T47D (cell line): ENCODE measurements around the gene AFG3L2.
"Not testable (repeated sequence)": the region's sequence is repeated elsewhere in the genome, so short reads cannot be mapped to it uniquely, and the experiment has no call there.

ENCODE experiments used
- DNase-seq, 2 experiments: peaks; one replicate each; pipeline versions ENCODE4 v3.0.0 to v3.0.0-alpha.2; 2011 to 2012; ENCODE audit warnings: low read depth in 1 of 2, low spot score in 1 of 2
- JUND ChIP-seq: IDR thresholded peaks from 2 replicates; pipeline ENCODE4 v1.6.1; 2012; ENCODE audit warnings: low read depth
- in situ Hi-C: cut with HindIII; loops from 2 replicates; pipeline ENCODE4 v1.10.0; 2016; ENCODE audit warnings: low sequenced_read_pairs, low pct_unique_long_range_greater_than_20kb

Gene AFG3L2

DNA sequence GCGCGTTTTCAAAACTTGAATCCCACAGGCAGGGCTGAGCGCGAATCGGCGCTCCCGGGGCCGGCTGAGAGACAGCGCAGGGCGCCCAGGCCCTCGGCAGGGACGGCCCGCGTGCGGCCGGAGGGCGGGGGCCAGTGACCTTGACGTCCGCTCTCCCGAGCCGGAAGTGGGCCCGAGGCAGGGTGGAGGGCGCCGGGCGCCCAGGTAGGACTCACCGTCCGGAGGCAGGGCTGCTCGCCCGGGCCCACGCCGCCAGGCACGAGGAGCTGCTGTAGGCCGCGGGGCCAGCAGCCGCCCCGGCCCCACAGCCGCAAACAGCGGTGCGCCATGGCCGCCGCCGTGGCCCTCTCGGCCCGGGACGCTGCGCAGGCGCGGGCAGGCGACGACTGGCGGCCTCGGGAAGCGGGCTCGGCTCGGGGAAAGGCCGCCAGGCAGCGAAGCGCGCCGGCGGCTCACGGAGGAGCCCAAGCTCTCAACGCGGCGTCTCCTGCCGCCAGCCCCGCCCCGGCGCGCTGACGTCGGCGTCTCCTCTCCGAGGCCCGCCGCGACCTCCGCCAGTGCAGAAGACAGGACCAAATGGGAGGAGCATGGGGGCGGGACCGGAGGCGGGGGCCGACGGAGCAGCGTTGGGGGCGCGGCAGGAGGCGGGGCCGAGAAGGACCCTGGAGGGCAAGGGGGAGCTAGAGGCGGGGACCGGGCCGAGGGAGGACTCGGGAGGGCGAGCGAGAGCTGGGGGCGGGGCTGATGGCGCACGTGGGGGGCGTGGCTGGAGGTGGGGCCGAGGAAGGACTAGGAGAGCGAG is at the start of gene AFG3L2:
Gene AFG3L2, minus strand, starts transcription at position 474 of the 802 bp plus-strand sequence. Its CDS starts 145 bp downstream, at position 329.
- DNase-seq, result peak; percentile 80 to 98
- in situ Hi-C loops, result no loop called here
- TF ChIP-seq JUND, result no peak

DNA sequence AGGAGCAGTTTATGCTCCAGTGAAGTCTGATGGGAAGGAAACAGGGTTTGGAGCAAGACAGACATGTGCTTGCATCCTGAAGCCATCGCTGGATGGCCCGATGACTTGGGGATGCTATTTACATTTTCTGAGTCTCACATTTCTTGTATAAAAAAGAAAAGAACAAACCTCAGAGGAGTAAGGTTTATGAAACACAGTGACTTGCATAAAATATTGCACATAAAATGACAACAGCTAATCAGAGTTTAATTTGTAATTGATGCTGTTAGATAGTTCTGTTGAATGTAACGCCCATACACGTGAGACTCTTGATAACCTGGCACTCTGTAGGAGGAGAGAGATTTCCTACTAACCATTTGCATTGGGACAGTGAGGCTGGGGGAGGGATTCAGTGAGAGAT is 47.2 kb upstream of the AFG3L2 start:
- in situ Hi-C loops, result no loop called here
- no peak for TF ChIP-seq JUND
- DNase-seq, result no peak

DNA sequence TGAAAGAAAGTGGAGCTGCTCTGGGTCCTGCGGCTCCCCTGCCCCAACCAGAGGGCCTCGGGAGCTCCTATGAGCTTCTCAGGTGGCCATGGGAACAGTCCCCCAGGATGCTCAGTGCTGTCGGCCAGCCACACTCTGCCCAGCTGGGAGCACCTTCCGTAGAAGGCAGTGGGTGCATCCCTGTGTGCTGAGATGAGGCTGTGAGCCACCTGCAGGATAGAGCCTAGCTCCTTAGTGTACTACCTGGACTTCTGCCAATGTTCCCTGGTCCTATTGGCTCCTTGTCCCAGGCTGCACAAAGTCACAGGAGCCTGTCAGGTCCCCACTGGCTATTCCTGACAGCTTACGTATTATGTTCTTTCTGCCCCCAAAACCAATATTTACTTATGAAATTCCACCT is 46.8 kb upstream of the AFG3L2 start:
- DNase-seq, result peak; percentile 41 to 79
- in situ Hi-C loops, result no loop called here
- TF ChIP-seq JUND, result no peak

DNA sequence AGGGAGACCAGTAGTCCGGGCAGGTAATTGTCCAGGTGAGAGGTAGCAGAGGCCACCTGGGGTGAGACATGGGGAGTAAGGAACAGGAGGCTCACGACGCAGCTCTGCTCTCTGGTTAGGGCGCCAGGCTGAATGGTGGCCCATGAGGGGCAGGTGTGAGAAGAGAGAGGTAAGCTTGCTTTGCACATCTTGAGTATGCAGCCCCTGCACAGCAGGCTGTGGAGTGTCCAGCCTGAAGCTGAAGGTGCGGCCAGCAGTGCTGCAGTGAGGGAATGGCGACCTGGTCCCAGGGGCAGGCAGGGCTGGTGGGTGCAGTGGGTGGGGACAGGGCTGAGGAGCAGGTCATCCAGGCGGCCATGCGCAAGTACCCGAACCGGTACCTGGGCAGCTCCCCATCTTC is 46.4 kb upstream of the AFG3L2 start:
- no peak for TF ChIP-seq JUND
- DNase-seq, result no peak
- in situ Hi-C loops, result no loop called here

DNA sequence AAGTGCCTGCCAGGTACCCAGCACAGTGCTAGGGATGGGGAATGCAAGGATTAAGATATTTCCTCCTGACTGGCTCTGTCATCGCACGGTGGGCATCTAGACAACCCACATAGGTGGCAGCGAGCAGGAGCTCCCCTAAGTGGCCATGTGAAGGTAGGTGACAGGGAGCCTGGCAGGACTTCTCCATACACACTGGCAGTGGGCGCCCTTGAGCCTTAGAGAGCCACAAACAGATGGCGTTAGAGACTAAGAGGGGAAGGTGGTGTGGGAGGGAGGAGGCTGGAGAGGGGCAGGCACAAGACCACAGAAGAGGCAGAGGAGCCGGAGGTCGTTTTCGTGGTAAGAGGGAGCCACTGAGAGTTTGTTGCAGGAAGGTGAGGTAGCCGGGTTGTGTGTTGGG is 45.9 kb upstream of the AFG3L2 start:
- in situ Hi-C loops, result no loop called here
- TF ChIP-seq JUND, result no peak
- DNase-seq, result peak in 1 of 2 experiments; percentile 55

DNA sequence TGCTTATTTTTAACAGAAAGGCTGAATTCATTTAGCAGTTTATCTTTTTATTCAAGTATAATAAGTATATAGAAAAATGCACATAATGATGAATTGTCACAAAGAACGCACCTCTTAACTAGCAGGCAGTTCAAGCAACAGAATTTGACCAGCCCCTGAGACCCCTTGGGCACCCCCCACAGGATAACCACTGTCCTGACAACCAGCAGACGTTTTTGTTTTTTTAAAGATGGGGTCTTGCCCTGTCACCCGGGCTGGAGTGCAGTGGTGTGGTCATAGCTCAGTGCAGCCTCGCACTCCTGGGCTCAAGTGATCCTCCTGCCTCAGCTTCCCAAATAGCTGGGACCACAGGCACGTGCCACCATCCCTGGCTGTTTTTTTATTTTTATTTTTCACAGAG is 44.7 kb upstream of the AFG3L2 start:
- in situ Hi-C loops, result no loop called here
- no peak for TF ChIP-seq JUND
- DNase-seq, result no peak

DNA sequence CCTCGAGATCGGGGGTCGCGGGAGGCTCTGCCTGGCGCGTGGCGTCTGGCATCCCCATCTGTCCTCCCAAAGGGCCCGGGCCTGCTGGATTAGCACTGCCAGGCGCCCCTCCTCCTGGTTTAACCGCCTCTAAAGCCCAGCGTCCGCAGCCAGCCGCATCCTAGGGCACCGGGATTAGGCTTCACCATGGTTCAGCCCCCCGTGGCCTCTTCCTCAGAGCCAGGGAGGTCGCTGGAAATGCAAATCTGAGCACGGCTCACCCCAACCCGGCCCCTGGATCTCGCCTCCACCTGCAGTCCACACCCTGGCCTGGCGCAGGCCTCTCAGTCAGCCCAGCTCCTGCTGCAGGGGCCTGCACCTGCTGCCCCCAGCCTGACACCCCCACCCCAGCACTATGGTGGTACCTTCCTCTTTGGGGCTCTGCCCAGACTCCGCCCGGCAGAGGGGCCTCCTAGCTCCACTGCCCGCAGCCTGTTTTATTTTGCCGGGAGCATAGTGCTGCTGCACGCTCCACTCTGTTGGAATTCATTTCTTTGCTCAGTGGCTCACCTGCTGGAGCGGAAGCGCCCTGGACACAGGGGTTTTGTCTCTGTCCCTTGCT is 43.9 kb upstream of the AFG3L2 start:
- TF ChIP-seq JUND, result no peak
- no peak for DNase-seq
- in situ Hi-C loops, result no loop called here

DNA sequence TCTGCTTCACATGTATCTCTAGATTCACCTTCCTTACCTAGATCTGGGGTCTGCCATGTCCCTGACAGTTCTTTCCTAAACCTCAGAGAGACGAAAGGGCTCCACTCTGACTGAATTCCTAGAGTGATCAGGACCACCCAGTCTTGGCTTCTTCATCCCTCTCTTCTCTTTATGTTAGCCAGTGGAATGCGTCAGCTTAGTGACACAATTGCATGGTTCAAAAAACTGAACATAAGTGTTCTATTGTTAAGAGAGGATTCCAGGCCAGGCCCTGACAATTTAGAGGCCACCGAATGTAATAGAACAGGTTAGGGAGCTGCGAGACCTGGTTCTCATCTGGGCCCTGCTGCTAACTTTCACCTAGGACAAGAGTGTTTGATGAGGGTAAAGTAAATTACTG is 40.7 kb upstream of the AFG3L2 start:
- DNase-seq, result no peak
- in situ Hi-C loops, result no loop called here
- TF ChIP-seq JUND, result no peak

DNA sequence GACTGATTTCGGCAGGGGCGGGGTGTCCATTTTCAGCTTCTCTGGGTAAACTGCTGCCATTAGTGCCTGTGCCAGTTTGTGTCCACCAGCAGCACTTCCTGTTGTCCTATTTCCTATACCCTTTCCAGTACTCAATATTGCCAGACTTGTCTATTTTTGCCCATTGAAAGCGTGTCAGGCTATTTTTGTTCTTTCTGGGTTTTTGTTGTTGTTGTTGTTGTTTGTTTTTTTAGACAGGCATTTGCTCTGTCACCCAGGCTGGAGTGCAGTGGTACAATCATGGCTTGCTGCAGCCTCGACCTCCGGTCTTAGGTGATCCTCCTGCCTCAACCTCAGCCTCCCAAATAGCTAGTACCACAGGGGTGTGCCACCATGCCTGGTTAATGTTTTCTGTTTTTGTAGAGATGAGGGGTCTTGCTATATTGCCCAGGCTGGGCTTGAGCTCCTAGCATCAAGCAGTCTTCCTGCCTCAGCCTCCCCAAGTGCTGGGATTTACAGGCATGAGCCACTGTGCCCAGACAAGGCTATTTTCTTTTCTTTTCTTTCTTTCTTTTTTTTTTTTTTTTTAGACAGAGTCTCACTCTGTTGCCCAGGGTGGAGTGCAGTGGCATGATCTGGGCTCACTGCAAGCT is 39.2 kb upstream of the AFG3L2 start:
- in situ Hi-C loops, result no loop called here
- DNase-seq, result no peak

DNA sequence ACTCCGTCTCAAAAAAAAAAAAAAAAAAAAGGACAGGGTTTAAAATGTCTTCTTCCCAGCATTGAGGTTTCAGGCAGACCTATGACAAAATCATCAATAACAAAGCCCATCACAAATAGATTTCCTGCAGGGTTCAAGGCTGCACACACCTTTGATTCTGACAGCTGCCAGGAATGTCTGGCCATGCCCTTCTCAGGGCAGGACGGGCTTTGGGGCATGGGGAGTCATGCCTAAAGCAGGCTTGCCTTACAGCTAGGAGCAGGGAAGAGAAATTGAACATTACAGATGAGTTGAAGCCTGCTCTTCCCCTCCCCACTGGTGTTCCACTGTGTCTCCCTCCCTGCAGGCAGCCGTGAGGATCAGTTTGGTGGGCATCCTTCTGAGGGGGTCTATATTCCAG is 34.4 kb upstream of the AFG3L2 start:
- no peak for DNase-seq
- TF ChIP-seq JUND, result no peak
- in situ Hi-C loops, result no loop called here

More for the DNA sequence above, 39.2 kb upstream of the AFG3L2 start:
- TF ChIP-seq JUND, result no peak

DNA sequence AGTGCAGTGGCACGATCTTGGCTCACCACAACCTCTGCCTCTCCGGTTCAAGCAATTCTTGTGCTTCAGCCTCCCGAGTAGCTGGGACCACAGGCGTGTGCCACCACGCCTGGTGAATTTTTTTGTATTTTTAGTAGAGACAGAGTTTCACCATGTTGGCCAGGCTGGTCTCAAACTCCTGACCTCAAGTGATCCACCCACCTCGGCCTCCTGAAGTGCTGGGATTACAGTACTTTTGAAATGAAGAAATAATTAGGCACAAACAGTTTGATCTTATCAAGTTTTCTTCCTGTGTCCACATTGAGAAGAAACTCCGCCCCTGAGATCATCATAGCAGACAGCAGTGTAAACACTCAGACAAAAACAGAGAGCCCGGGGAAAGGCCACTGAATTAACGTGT is 33.7 kb upstream of the AFG3L2 start:
- peak in 1 of 2 experiments; percentile 62 for DNase-seq
- in situ Hi-C loops, result not testable (repeated sequence)

DNA sequence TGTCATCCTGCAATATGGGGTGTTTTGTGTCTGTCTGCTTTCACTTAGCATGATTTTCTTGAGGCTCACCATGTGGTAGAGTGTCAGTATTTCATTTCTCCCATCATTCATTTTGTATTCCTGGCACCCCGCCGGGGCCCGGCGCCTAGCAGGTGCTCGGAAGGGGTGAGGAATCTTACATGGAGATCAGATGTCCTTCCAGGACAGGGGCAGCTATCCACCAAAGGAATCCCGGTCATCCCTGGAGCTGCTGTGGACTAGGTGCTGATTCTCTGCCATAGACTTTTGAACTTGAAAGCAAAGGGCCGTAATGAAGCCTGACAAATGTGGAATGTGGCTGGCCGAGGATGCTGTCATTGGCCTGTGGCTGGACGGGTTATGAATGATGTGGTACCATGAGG is 33.1 kb upstream of the AFG3L2 start:
- in situ Hi-C loops, result no loop called here
- no peak for TF ChIP-seq JUND
- DNase-seq, result no peak

DNA sequence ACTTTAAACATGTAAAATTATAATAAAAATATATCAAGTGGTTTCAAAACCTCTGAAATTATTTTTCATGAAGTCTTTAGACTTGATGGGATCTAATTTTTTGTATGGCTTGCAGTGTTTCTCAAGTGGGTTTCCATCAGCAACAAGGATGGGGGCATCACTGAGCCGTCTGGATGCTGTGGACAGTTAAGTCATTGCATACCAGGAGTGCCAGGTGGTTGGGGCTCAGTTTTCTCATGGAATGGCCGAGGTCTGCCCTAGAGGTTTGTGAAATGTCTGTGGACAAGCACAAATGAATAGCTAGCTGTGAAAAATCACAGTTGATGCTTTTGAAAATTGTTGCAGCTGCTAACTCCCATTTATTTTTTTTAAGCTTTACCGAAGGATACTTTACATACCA is 32.4 kb upstream of the AFG3L2 start:
- in situ Hi-C loops, result no loop called here
- no peak for TF ChIP-seq JUND
- DNase-seq, result no peak
